ENCODE results near the gene NKAIN4.

DNA sequence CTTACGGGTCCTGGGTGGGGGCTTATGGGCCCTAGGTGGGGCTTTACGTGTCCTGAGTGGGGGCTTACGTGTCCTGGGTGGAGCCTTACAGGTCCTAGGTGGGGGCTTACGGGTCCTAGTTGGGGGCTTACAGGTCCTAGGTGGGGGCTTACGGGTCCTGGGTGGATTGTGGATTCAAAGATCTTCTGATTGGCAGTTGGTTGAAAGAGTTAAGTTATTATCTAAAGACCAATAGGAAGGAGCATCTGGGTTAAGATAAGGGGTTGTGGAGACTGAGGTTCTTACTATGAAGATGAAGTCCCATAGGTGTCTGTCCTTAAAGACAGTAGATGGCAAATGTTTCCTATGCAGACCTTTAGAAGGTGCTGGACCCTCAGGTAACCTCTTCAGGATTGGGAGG is 27.0 kb downstream of the NKAIN4 start:
- TF ChIP-seq, protein P1, sequence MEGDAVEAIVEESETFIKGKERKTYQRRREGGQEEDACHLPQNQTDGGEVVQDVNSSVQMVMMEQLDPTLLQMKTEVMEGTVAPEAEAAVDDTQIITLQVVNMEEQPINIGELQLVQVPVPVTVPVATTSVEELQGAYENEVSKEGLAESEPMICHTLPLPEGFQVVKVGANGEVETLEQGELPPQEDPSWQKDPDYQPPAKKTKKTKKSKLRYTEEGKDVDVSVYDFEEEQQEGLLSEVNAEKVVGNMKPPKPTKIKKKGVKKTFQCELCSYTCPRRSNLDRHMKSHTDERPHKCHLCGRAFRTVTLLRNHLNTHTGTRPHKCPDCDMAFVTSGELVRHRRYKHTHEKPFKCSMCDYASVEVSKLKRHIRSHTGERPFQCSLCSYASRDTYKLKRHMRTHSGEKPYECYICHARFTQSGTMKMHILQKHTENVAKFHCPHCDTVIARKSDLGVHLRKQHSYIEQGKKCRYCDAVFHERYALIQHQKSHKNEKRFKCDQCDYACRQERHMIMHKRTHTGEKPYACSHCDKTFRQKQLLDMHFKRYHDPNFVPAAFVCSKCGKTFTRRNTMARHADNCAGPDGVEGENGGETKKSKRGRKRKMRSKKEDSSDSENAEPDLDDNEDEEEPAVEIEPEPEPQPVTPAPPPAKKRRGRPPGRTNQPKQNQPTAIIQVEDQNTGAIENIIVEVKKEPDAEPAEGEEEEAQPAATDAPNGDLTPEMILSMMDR (IDR thresholded peaks at IDR 0.05) = no peak
- no peak for TF ChIP-seq POLR2A (IDR thresholded peaks at IDR 0.05)
